Measurements from ENCODE around the gene BTBD9. TPM values are rescaled to one million over a fixed set of nuclear protein-coding genes. Genes with fewer than 3 reads are reported as not detected.

The BTBD9 gene
- total RNA-seq, 1 experiment from 2014 or later: 19.4 TPM

DNA sequence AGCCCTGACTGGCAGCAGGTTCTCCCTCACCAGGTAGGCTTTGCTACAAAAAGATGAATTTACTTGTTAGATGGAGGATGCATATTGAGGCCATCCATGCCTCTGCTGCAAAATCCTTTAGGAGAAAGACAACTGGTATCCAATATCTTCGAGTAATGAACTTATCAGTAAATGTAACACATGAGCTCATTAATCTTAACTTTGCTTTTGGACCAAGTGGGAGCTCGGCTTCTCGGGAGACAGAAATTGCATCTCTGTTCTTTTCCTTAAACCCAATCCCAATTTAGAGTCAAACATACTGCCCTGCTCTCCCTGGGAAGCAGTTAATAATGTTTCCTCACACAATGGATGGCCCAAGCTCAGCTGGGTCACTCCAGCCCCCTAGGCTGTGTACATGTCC is 489.7 kb downstream of the BTBD9 start:
- Mint-ChIP-seq H3K27ac (ENCODE audit: unreplicated experiment) (no peak overlapping the region), H3K4me3 (ENCODE audit: low read depth, unreplicated experiment) (no peak overlapping the region), H3K27me3 (ENCODE audit: unreplicated experiment) (no peaks in the 10 kb centered on the region), H3K36me3 (ENCODE audit: insufficient read depth, unreplicated experiment) (peaks cover 12% of the 10 kb centered on the region), H3K4me1 (ENCODE audit: low read depth, unreplicated experiment) (peaks cover 17% of the 10 kb centered on the region), H3K9me3 (ENCODE audit: low read depth, unreplicated experiment) (no peaks in the 10 kb centered on the region)
- intact Hi-C loops (cut with micrococcal nuclease; ENCODE audit: unreplicated experiment): no loop called here
- BruUV-seq (replicated peaks): no TSS peak
- no peak for DNase-seq
- TF ChIP-seq, protein P1, sequence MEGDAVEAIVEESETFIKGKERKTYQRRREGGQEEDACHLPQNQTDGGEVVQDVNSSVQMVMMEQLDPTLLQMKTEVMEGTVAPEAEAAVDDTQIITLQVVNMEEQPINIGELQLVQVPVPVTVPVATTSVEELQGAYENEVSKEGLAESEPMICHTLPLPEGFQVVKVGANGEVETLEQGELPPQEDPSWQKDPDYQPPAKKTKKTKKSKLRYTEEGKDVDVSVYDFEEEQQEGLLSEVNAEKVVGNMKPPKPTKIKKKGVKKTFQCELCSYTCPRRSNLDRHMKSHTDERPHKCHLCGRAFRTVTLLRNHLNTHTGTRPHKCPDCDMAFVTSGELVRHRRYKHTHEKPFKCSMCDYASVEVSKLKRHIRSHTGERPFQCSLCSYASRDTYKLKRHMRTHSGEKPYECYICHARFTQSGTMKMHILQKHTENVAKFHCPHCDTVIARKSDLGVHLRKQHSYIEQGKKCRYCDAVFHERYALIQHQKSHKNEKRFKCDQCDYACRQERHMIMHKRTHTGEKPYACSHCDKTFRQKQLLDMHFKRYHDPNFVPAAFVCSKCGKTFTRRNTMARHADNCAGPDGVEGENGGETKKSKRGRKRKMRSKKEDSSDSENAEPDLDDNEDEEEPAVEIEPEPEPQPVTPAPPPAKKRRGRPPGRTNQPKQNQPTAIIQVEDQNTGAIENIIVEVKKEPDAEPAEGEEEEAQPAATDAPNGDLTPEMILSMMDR (IDR thresholded peaks at IDR 0.05; ENCODE audit: unreplicated experiment): no peak
- CTCF ChIA-PET: interaction anchor here (0.5 kb wide), 1 partner anchor 30 kb away, joined by 3 read pairs; no protein-coding TSS in a partner anchor

DNA sequence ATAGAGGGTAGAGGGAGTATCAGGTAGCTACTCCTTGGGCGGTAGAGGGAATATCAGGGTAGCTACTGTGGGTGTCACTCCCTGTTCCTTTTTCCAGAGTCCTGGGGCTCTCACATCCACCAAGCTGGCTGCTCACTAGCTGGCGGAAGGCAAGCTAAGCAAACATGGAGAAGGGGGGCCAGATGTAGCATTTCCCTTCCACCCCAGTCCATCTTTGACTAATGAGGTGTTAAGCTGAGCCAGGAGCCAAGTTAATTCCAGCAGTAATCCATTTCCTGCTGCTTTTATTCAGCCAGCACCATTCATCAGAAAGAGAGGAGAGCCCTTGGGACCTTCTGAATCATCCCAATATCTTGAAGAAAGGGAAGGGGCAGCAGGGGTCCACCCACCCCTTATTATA is 490.2 kb downstream of the BTBD9 start:
- TF ChIP-seq, protein P1 (IDR thresholded peaks at IDR 0.05; ENCODE audit: unreplicated experiment): no peak
- BruUV-seq (replicated peaks): no TSS peak
- Mint-ChIP-seq H3K4me1 (ENCODE audit: low read depth, unreplicated experiment) (peaks cover 13% of the 10 kb centered on the region), H3K36me3 (ENCODE audit: insufficient read depth, unreplicated experiment) (peaks cover 7% of the 10 kb centered on the region), H3K9me3 (ENCODE audit: low read depth, unreplicated experiment) (no peaks in the 10 kb centered on the region), H3K27ac (ENCODE audit: unreplicated experiment) (no peak overlapping the region), H3K27me3 (ENCODE audit: unreplicated experiment) (no peaks in the 10 kb centered on the region), H3K4me3 (ENCODE audit: low read depth, unreplicated experiment) (no peak overlapping the region)
- DNase-seq: no peak
- CTCF ChIA-PET: no interaction called here
- intact Hi-C loops (cut with micrococcal nuclease; ENCODE audit: unreplicated experiment): no loop called here

DNA sequence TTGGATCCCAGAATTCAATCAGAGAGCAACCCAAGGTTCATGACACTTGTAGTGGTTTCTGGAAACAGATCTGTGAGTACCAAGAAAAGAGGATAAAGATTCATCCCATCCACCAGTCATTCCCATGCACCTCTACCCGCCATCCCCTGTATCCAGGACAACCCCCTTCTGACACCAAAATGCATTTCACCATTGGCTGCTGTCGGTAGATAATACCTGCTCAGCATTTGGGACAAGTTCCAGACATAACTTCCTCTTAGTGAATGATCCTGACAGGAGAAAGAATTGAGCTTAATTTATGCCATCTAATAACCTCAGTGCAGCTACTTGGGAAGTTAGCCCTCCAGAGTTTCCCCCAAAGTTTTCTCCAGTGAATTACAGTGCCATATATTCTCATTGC is 491.1 kb downstream of the BTBD9 start:
- Mint-ChIP-seq H3K9me3 (ENCODE audit: low read depth, unreplicated experiment) (no peaks in the 10 kb centered on the region), H3K4me3 (ENCODE audit: low read depth, unreplicated experiment) (no peak overlapping the region), H3K27ac (ENCODE audit: unreplicated experiment) (no peak overlapping the region), H3K27me3 (ENCODE audit: unreplicated experiment) (no peaks in the 10 kb centered on the region), H3K36me3 (ENCODE audit: insufficient read depth, unreplicated experiment) (peaks cover 7% of the 10 kb centered on the region), H3K4me1 (ENCODE audit: low read depth, unreplicated experiment) (peaks cover 13% of the 10 kb centered on the region)
- no peak for DNase-seq
- TF ChIP-seq, protein P1 (IDR thresholded peaks at IDR 0.05; ENCODE audit: unreplicated experiment): no peak
- no TSS peak for BruUV-seq (replicated peaks)
- intact Hi-C loops (cut with micrococcal nuclease; ENCODE audit: unreplicated experiment): no loop called here
- CTCF ChIA-PET: no interaction called here

DNA sequence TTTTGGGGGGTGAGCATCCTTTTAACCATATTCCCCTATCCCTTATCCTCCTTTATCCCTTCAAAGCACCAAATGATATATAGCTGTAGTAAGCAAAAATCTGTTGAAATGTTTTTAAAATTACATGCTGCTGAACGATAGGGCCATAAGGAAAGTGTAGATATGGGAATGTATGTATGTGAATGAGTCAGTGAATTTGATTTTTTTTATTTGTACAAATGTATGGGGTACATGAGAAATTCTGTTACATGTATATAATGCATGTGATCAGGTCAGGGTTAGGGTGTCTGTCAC is 493.0 kb downstream of the BTBD9 start:
- Mint-ChIP-seq H3K36me3 (ENCODE audit: insufficient read depth, unreplicated experiment) (peaks cover 7% of the 10 kb centered on the region), H3K9me3 (ENCODE audit: low read depth, unreplicated experiment) (no peaks in the 10 kb centered on the region), H3K27me3 (ENCODE audit: unreplicated experiment) (no peaks in the 10 kb centered on the region), H3K4me3 (ENCODE audit: low read depth, unreplicated experiment) (no peak overlapping the region), H3K27ac (ENCODE audit: unreplicated experiment) (no peak overlapping the region), H3K4me1 (ENCODE audit: low read depth, unreplicated experiment) (peaks cover 13% of the 10 kb centered on the region)
- TF ChIP-seq, protein P1 (IDR thresholded peaks at IDR 0.05; ENCODE audit: unreplicated experiment): no peak
- intact Hi-C loops (cut with micrococcal nuclease; ENCODE audit: unreplicated experiment): no loop called here
- BruUV-seq (replicated peaks): no TSS peak
- CTCF ChIA-PET: no interaction called here
- DNase-seq: no peak

Measured in Calu3 (cell line).